ENCODE measurements around the gene RNF213.

Gene RNF213

DNA sequence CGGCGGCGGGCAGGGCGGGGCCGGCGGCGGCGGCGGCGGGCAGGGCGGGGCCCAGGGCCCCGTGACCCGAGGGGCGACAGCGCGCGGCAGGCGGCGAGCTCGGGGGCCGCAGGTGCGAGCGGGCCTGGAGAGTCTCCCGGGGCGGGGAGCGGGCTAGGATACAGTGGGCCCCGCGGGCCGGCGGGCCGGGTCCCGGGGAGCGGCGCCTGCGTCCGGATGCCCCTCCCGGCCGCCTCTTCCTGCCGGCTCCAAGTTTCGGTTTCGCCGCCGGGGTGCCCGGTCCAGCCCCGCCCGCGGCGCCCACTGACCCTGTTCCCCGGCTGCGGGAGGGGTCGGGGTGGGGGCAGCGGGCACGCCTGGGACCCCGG, at the start of gene RNF213:
TSS of gene RNF213 (plus strand) at position 62 of the 368 bp plus-strand sequence. CDS start 2,830 bp downstream, outside the sequence.
- DNase-seq (ENCODE audit: low read depth in 3 of 3), result peak in 1 of 3 experiments; percentile 28

DNA sequence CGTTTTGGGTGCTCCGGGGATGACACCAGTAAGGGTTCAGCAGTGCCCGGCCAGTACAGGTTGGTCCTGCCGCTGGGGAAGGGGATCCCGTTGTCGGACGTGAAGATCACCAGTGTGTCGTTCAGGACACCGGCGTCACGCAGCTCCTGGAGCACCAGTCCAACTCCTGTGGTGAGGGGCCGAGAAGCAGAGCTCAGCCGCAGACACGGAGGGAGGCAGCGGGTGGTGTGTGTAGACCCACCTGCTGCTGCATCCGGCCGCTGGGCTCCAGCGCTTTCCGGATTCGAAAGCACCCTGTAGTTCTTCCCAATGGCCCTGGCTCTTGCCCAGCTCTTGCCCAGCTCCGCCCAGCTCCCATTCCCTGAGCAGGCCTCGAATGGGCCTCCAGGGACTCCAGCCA, 48.5 kb upstream of the RNF213 start:
- DNase-seq (ENCODE audit: low read depth in 3 of 3), result no peak

DNA sequence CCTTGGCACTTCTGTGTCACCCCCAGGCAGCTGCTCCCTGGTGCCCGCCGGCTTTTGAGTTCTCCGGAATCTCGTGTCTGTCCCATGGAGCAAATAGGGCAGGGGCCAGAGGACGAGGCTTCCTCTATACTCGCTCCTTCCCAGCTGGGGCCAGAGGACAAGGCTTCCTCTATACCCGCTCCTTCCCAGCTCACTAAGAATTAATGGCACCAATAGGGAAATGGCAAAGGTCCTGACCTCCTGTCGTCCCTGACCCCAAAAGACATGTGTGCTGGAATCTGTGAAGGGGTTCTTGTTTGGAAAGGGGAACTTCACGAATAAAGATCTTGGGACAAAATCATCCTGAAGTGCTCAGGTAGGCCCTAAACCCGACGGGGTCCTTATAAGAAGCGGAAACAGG, 48.1 kb upstream of the RNF213 start:
- no peak for DNase-seq (ENCODE audit: low read depth in 3 of 3)

DNA sequence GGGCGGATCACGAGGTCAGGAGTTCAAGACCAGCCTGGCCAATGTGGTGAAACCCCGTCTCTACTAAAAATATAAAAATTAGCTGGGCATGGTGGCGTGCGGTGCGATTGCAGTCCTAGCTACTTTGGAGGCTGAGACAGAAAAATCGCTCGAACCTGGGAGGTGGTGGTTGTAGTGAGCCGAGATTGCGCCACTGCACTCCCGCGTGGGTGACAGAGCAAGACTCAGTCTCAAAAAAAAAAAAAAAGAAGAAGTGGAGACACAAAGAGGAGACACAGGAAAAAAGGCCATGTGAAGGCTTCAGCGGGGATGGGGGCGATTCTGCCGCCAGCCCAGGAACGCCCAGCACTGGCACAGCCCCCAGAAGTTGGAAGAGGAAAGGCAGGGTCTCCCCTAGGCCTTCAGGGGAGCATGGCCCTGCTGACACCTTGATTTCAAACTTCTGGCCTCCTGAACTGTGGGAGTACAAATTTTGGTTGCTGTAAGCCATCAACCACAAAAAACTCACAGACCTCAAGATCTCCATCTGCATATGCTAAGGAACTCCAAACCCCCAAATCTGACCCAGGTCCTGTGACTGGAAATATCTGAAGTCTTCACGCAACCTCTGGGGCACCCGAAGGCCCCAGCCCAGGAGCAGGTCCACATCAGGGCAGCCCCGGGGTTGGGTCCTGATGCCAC, 47.5 kb upstream of the RNF213 start:
- no peak for DNase-seq (ENCODE audit: low read depth in 3 of 3)

DNA sequence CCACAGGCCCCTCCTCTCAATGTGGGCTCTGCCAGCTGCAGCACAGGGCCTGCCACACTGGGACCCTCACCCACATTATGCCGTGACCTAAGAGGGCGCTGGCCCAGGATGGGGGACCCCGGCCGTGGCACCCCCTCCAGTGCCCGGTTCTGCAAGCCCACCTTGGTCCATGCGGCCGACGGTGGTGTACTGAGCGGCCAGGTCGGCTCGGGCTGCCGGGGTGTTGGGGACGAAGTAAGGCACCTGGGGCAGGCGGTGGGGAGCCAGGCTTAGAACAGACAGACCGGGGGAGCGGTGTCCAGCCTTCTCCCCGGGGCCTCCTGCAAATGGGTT, 47.0 kb upstream of the RNF213 start:
- no peak for DNase-seq (ENCODE audit: low read depth in 3 of 3)

DNA sequence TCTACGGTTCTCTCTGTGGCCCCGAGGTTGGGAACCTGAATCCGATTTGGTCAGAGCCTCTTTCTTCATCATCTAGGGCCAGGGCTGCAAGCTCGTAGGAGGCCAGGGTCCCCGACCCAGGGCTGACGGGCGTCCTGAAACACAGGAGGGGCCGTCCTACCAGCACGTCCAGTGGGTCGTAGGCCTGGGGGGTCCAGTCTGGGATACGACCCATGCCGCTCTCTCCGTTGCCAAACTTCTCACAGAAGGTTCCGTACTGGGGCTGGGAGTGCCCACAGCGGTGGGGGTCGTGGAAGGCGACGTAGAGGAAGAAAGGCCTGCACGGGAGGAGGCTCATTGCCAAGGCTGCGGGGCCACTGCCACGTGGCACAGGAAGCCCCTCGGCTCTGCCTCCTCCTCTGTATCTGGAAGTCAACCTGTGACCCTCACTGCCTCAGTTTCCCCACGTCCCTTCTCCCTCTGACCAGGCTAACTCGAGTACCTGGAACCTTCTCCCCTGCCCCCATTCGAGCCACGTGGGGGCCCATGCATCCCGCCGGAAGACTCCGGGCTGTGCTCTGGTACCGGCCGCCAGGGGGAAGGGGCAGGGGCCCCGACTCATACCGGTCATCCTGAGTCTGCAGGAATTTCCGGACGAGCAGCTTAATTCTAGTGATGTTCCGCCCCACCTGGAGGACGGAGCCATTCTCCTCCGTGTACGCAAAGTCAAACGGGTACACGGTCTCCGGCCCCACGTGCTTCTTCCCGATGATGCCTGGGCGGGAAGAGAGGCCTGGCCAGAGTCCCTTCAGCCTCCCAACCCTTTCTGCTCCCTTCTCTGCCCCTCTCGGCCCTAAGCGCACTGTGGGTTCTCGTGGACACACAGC, 46.4 kb upstream of the RNF213 start:
- no peak for DNase-seq (ENCODE audit: low read depth in 3 of 3)

DNA sequence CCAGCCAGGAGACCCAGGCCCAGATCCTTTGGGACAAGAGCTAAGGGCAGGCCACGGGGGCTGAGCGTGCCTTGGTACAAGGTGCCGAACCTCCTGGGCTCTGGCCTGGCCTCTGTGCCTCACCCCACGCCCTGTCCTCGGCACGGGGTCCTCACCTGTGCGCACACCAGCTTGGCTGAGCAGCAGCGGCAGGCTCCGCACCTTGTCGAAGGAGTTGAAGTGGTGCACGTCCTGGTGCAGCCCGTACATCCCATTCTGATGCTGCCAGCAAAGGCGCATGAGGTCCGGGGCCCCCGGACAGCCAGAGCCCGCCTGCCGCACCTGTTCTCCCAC, 45.8 kb upstream of the RNF213 start:
- DNase-seq (ENCODE audit: low read depth in 3 of 3), result no peak

DNA sequence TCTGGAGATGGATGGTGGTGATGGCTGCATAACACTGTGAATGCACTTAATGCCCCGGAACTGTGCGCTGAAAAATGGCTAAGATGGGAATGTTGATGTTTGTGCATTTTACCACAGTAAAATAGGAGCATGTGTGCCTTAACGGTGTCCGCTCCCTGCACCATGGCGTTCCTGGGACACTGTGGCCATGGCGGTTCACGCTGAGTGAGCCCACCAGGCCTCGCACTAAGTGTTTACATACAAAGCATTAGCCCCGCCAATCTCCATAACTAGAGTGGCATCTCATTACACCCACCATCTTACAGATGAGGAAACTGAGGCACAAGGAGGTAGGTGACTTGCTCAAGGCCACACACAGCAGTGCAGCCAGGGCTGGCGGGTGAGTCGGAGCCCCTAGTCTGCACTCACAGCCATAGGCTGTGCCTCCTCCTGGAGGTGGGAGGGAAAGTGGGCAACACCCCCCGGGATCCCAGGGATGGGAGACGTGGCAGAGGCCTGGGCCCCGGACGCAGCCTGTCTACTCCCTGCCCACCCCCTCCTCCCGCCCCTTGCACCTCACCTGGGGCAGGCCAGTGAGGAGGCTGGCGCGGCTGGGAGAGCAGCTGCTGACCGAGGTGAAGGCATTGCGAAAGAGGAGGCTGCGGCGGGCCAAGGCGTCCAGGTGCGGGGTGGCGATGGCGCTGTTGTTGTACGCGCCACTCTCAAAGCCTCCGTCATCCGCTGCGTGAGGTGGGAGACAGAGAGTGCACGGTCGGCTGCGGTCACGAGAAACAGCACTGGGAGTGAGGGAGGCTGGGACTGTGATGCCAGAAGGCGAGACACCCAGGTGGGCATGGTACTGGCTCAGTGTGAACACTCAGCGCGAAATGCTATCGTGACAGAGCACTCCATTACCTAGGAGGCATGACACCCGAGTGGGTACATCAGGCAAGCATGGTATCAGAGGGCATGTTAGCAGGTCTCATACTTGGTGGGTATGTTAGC, 43.9 kb upstream of the RNF213 start:
- no peak for DNase-seq (ENCODE audit: low read depth in 3 of 3)

DNA sequence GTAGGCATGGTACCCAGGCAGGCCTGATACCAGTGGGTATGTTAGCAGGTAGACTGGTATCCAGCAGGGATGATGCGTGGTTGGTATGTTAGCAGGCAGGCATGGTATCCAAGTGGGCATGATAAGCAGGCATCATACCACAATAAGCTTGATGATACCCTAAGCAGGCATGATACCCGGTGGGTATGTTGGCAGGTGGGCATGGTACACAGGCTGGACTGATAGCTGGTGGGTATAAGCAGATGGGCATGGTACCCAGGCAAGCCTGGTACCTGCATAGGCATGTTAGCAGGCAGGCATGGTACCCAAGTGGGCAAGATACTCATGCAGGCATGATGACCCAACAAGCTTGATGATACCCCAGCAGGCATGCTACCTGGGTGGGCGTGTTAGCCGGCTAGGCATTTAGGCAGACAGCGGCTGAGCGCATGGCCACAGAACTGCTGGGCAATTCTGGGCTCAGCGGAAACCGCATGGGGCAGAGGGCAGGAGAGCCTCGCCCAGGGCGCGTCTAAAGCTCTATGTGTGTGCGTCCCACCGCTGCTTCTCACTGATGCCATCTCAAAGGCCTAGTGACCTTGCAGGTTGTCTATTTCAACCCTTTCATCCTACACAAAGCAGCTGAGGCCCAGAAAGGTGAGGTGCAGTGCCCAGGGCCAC, 42.8 kb upstream of the RNF213 start:
- no peak for DNase-seq (ENCODE audit: low read depth in 3 of 3)

DNA sequence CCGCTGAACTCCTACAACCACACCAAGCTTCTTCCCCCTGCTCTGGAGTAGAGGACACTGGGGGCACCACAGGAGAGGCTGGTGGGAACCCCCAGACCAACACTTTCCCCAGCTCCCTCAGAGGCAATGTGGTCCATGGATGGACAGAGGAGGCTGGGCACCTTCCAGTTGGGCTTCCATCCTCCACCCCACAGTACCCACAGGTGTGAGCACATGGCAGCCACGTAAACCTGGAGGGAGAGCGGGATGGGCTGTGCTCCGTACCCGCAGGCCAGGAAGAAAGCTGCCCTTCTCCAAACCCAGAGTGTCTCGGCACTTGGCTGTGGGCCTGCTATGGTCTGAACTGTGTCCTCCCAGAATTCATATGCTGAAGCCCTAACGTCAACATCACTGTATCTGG, 42.3 kb upstream of the RNF213 start:
- DNase-seq (ENCODE audit: low read depth in 3 of 3), result no peak

DNA sequence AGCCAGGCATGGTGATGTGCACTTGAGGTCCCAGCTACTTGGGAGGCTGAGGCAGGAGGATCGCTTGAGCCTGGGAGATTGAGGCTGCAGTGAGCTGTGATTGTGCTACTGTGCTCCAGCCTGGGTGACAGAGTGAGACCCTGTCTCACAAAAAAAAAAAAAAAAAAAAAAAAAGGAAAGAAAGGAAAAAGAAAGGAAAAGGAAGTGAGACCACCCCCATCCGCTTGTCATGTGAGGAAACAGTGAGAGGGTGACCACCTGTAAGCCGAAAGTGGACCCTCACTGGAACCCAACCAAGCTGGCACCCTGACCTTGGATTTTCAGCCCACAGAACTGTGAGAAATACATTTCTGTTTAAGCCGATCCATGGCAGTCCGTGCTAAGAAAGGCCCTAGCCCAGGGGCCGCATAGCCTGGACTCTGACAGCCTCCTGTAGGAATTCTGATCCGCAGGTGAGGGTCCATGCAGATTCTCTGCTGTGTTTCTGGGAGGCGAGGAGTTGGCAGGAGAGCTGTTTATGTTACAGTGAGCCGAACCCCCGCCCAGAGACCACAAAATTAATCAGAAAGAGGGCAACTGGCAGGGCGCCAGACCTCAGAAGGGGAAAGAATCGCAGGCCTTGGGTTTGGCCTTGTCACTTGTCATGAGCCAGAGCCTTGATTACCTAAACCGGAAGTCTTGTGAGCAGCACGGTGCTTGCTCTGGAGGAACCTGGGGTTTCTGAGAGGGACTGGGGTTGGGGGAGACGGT, 41.5 kb upstream of the RNF213 start:
- peak; percentile 78 to 91 (median 83) for DNase-seq (ENCODE audit: low read depth in 3 of 3)

DNA sequence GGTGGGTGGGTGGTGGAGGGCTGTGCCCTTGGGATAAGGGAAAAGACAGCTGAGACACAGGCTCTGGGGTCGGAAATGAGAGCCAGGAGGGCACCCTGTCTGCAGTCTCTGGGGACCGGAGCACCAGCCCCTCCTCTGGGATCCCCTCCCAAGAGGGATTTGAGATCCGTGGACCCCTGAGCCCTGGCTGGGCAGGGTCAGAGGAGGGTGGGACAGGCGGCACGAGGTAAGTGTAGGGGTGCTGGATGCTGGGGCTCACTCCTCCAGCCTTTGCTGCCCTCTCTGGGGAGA, 40.9 kb upstream of the RNF213 start:
- DNase-seq (ENCODE audit: low read depth in 3 of 3), result no peak

DNA sequence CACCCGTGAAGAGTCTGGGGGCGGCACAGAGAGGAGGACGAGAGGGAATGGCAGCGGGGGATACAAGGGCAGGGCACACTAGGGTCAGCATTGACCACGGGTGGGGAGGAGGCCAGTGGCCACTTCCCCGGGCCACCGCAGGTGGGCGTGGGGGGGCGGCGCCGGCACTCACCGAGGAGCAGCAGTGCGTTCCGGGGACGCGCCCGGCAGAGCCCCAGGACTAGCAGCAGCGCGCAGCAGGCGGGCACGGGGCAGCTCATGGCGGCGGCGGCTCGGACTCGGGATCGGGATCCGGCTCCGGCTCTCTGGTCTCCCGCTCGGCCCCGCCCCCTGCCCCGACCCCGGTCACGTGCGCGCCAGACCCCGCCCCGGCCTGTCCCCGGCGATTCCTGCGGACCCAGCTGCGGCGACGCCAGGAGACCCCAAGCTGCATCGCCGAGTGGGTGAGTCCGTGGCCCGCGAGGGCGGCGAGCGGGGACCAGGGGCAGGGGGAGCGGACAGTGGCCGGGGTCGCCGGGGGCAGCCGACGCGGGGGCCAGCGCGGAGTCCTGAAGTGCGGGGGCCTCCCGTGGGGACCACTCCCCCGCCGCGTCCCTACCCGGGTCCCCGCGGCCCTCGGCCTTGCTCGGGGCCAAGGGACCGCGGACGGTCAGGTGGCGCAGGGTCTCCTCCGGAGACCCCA, 40.5 kb upstream of the RNF213 start, which contains the start of the genes SGSH and SLC26A11:
TSS of gene SGSH (minus strand) at position 280 of the 682 bp plus-strand sequence. CDS start at position 260, 20 bp downstream.
TSS of gene SLC26A11 (plus strand) at position 374 of the 682 bp plus-strand sequence. CDS start 1,134 bp downstream, outside the sequence.
- peak; percentile 15 to 58 (median 25) for DNase-seq (ENCODE audit: low read depth in 3 of 3)

DNA sequence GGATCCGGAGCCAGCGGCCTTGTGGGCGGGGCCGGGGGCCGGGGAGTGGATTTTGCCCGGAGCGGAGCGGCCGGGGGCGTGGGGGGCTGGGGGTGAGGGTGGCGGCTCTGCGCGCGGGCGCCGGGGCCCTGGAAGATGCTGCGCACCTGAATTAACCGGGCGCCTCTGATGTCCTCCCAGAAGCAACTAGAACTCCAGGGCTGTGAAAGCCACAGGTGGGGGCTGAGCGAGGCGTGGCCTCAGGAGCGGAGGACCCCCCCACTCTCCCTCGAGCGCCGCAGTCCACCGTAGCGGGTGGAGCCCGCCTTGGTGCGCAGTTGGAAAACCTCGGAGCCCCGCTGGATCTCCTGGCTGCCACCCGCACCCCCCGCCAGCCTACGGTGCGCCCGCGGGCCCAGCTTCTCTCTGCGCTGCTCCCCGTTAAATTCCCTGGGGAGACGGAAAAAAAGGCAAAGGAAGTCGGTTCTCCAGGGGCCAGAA, 39.9 kb upstream of the RNF213 start:
- DNase-seq (ENCODE audit: low read depth in 3 of 3), result no peak

DNA sequence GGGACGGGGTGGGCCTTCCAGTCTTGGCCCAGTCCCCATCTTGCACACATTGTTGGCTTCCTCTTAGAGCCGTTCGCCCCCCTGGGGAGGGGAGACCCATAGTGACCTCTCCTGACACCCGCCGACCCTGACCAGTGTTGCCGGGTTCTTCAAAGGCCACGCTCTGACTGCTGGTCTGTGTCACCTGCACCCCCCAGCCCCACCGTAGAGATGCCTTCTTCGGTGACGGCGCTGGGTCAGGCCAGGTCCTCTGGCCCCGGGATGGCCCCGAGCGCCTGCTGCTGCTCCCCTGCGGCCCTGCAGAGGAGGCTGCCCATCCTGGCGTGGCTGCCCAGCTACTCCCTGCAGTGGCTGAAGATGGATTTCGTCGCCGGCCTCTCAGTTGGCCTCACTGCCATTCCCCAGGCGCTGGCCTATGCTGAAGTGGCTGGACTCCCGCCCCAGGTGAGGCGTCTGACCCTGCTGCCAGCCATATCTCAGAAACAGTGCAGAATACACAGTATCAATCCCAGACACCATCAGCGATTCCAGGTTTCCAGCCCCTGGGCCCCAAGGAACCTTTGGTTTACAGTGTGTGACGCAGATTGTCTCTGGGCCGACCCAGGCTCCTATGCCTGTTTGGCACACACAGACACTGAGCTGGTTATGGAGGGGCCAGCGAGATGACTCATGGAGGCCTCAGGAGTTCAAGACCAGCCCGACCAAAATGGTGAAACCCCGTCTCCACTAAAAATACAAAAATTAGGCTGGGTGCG, 39.1 kb upstream of the RNF213 start:
- no peak for DNase-seq (ENCODE audit: low read depth in 3 of 3)

DNA sequence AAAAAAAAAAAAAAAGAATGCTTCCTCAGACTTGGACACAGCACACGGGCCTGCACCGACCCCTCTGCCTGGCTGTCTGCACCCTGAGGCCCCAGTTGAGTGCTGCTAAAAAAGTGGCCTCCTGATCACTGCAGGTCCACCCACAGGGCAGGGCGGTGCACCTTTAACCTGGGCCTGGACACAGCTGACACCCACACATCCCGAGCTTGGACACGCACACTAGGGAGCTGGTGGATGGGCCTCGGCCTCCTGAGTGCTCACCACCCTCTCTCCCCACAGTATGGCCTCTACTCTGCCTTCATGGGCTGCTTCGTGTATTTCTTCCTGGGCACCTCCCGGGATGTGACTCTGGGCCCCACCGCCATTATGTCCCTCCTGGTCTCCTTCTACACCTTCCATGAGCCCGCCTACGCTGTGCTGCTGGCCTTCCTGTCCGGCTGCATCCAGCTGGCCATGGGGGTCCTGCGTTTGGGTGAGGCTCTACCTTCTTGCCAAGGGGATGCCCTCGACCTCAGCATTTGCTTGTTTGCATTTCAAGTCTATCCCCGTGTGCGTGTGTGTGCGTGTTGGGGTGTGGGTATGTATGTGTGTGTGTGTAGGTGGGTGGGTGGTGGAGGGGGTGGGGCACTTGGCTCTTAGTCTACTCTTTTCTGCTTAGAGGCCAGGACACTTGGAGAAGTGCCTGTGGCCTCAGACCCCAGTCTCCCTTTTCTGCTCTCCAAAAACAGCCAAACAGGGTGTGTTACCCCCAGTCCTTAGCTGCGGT, 38.1 kb upstream of the RNF213 start:
- DNase-seq (ENCODE audit: low read depth in 3 of 3), result no peak

DNA sequence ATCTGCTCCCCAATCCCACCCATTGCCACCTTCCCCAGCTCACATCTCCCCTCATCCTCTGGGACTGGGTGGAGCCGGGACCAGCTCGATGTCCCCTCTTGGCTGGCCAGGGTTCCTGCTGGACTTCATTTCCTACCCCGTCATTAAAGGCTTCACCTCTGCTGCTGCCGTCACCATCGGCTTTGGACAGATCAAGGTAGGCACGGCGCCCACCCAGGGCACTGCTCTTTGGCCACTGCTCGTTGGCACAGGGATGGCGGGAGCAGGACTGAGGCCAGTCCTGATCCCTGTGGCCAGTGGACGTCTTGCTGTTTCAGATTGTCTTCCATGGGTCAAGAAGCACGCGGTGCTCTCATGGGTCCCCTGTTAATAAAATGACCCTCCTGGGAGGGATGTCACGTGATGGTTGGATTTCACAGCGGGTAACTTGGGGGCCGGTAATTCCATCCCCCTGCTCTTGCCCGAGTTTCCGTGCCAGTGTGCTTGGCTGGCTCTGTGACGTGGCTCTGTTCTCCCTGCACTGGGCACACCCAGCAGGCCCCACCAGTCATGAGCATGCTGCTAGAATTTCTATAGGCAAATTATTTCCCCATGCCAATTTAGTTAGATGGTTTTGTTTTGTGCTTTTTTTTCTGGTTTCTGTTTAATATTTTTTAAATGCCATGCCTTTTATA, 37.4 kb upstream of the RNF213 start:
- no peak for DNase-seq (ENCODE audit: low read depth in 3 of 3)

DNA sequence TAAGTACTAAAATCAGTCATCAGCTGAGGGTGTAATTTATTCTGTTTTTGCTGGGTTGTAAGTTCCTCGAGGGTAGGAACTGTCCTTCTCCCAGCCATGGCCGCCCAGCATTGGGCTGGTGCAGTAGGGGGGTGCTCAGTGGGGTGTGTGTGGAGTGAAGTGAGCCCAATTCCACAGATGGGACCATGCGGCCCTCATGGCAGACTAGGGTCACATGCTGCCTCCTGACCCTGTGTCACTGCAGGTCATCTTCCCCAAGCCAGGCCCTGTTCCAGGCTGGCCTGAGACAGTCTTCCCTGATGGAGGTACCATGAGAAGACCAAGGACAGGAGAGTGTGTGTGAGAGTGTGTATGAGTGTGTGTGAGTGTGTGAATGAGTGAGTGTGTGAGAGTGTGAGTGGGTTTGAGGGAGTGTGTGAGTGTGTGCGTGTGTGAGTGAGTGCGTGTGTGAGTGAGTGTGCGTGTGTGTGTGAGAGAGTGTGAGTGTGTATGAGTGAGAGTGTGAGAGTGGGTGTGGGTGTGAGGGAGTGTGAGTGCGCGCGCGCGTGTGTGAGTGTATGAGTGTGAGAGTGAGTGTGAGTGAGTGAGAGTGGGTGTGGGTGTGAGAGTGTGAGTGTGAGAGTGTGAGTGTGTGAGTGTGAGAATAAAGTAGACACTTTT, 36.7 kb upstream of the RNF213 start:
- DNase-seq (ENCODE audit: low read depth in 3 of 3), result no peak
